TTC549 (cell line): ENCODE data around the gene TCTN3.
"Not testable (repeated sequence)": the region's sequence is repeated elsewhere in the genome, so short reads cannot be mapped to it uniquely, and the experiment has no call there.

ENCODE experiments used
- FAIRE-seq: peaks from 2 replicates; lab custom pipeline; 2012; peaks lifted over from hg19 to GRCh38; lab: Jason Lieb, UNC

The TCTN3 gene

DNA sequence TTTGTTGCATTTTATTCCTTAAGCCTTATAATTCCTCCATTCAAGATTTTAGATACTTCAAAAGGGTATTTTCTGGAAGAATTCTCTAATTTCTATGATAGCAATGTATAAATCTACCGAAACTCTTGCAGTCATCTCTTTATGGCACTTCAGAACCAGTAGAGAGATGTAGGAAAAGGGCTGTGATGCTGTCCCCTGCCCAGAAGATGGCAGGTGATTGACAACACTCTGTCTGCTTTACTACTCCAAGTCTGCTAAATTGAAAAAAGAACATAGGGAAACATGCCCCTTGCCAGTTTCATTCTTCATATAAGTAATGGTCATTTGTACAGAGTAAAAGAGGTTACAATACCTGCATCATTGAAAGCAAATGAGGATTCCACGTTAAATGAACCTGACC lies 5.1 kb downstream of the TCTN3 start:
- FAIRE-seq: no peak

DNA sequence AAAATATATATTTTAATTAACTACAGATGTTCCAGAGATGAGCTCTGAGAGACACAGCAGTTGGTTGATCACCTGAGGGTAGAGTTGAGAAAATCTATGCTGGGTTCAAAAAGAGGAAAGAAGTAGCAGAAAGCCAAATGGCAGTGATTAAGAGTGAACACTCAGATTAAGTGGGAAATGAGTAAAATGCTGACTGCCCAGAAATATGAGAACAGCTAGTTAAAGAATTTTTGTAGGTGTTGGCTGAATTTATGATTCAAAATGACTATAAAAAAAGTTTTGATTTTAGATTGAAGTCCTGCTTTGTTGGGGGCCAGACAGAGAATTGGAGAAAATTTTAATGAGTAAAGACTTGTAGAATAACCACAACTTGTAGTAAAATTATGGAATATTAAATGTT lies 9.8 kb downstream of the TCTN3 start:
- FAIRE-seq: no peak

DNA sequence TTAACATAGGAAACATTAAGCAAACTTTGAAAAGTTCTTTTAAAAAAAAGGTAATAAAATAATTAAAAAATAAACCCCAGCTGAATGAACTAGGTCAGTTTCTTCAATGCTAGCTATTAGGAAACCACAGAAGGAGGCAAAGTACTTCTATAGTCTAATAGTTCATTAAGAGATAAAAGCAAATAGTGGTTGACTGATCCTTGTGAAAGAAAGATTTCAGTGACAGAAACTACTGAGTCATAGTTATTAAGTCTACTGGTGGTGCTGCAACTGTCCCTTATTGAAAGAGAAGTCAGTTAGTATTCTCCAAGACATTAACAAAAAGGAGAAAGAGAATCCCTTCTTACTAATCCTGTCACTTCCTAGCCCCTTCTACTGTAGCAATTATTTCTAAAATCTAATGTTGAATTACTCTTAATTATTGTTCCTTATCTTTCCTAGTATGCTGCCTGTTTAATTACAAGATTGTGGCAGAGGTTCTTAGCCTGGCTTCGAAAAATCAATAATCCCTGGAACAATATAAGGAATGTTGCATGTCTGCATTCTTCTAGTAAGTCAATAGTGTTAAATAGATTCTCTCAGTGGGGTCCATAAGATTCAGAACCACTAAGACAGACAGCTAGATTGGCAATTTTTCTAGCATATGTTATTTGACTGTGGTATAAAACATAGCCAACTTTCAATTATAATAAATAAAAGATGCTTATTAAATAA lies 18.2 kb downstream of the TCTN3 start:
- no peak for FAIRE-seq

DNA sequence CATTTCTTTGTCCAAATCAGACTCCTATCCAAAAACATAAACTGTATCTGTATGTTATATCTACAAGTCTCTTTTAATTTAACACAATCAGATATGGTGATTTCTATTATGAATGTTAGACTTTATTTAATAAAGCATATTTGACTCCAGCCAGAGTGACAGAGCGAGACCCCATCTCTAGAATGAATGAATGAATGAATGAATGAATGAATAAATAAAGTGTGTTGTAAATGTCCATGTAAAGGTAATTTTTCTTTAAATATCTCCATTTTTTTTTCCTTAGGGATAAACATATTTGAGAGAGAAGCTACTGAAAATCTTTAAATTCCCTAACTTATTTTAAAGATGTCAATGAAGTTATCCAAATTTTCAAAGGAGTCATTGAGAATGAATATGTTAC lies 19.1 kb downstream of the TCTN3 start:
- FAIRE-seq: no peak

DNA sequence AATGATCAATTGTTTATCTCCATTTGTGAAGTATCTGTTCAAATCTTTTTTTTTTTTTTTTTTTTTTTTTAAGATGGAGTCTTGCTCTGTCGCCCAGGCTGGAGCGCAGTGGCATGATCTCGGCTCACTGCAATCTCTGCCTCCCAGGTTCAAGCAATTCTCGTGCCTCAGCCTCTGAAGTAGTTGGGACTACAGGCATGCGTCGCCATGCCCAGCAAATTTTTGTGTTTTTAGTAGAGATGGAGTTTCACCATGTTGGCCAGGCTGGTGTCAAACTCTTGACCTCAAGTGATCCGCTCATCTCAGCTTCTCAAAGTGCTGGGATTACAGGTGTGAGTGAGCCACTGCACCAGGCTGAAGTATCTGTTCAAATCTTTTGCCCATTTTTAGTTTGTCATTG lies 21.1 kb downstream of the TCTN3 start:
- FAIRE-seq: not testable (repeated sequence)

DNA sequence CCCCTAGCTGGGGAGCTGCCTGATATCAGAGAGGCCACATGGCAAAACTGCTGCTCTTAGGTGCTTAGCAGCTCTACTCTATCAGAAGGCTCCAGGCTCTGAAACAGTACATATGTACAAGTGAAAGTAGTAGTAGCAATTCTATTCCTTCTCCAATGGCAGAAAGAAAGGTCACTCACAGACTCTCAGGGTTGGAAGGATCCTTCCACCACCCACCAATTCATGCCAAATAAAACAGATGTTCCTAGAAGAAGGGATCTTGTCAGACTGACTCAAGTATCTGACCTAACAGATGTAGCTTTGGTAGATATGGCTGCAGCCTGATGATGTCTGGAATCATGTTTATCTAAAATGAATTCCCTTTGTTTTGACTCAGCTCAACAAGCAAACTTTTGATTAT lies 29.2 kb downstream of the TCTN3 start:
- FAIRE-seq: no peak

DNA sequence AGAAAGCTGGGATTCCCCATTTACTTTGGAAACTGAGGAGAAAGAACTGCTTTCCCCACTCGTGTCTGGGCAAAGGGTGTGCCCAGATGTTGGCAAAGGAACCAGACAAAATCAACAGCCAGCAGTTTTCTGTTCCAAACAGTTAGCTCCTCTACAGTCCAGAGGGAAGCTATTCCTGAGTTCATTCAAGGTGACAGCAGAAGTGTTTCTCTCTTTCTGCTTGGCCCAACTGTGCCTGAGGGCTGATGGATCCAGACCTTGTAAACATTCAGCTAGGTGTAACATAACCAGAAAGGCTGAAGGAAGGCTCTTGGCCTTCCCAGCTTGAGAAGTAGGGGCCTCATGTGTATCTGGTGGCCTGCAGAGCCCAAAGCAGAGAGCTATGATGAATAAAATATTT lies 30.2 kb downstream of the TCTN3 start:
- FAIRE-seq: no peak

DNA sequence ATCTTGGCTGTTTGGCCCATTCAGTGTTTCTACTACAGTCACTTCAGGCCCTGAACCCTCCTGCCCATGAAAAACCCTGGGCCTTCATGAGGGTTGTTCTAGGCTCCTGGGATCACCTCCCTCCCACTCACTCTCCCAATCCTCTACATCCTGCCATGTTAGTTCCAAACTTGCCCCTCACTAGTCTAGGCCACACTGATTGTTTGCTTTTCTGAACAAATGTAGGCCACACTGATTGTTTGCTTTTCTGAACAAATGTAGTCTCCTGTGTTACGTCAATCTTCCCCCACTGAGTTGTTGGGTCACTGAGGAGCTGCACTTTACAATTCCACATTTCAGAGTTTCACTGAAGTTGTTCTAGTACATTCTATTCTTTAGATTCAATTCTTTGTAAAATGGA lies 31.9 kb downstream of the TCTN3 start:
- no peak for FAIRE-seq

DNA sequence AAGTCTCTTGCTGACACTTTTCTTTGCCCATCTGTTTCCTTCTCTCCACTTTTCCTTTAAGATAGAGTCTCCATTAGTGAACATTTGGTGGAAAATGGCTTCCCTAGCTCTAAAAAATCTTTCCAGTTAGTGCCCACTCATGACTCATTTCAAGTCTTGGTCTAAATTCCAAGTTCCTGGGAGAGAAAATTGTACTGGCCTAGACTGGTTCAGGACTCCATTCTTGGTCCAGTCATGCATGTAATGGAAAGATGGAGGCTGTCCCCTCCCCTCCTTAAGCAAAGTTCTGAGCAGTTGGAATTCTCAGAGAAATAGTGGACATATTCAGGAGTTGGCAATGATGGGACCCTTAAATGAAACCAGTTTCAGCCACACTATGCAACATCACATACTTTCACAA lies 33.4 kb downstream of the TCTN3 start:
- no peak for FAIRE-seq

DNA sequence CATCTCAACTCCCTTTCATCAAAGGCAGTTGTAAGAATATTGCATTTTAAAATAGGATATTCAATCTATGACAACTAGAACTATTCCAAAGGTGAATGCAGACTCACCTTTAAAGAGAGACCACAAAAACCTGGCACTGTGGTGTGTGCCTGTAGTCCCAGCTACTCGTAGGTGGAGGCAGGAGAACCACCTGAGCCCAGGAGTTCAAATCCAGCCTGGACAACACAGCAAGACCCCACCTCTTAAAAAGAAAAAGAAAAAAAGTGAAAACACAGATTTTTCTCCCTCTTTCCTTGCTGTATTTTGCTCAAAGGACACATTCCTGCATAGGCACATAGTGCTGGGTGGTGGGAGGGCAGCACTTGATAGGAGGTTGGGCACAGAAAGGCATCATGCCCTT lies 36.5 kb downstream of the TCTN3 start:
- FAIRE-seq: no peak

DNA sequence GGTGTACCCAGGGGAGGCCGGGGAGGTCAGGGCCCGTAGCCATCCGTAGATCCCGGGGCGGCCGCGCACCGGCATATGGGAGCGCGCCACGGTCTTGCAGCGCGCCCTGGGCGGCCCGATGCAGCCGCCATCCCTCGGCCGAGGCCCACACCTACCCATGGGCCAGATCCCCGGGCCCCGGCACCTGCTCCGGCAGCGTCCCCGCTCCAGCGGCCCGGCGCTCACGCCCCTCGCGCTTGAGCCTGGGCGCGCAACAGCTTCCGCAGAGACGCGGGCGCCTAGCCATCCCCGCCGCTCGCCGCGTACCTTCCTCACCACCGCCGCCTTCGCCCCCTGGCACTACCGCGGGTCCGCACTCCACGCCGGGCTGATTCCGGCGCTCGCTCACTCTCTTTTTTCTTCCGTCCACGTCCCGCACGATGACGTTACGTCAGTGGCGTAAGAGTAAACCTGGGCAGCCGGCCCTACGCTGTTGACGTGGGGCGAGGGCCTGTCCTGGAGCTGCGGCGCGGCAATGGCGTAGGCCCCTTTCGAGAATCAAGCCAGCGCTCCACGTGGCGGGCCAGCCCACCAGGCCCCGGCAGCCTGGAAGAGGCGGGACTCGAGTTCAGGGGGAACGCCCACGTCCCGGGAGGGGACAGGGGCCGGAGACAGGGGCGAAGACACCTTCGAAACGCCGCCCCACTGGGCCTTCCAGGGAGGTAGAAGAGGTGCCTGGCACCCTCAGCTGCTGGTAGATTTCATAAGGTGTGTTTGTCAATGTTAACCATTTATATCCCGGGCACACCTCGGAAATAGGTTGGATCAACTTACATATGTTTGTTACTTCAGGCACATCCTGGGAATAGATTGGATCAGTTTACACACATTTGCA lies 37.2 kb downstream of the TCTN3 start, which contains the start of gene ALDH18A1:
Gene ALDH18A1 (minus strand): TSS at position 421 of the 874 bp plus-strand sequence. CDS start 3,334 bp downstream, outside the sequence.
- FAIRE-seq: peak; percentile 45

DNA sequence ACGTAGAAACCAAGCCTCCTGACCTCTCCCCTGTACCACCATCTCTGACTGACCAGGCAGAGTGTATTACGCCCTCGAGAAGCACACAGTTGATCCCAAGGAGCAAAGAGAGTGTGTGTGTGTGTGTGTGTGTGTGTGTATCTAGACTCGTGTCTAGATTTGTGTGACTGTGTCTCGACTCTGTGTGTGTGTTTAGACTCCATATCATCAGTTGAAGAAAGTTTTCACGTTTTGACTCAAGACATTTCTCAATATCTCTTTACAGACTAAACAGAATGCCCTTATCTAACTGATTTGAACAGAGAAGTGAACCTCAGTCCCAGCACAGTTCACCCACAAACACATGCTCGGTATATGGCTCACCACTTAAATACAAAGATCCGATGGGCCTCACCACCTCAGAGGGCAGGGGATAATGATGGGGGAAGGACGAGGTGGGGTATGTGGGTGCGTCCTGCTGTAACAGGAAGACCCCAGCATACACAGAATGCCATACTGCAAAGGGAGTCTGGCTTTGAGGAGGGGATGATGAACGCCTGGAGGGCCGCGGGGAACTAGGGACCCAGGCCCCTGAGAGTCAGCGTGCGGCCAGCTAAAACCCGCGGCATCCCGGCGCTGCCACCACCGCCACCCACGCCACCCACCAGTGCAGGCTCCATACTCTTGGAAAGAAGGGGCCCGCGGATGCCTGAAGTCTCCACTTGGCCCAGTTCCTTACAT lies 38.0 kb downstream of the TCTN3 start:
- FAIRE-seq: no peak

DNA sequence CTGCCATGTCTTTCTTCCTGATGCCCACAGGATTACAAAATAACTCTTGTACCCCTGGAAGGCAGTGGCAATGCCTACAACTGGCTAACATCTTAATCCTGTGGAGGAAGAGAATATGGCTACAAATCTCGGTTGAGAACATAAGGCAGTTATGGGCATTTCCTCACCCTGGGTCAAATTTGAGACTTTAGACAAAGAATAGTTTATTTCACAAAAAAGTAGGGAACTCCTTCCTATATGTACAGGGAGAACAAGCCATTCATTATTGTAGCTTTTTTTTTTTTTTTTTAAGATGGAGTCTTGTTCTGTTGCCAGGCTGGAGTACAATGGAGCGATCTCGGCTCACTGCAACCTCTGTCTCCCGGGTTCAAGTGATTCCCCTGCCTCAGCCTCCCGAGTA lies 39.8 kb downstream of the TCTN3 start:
- no peak for FAIRE-seq

DNA sequence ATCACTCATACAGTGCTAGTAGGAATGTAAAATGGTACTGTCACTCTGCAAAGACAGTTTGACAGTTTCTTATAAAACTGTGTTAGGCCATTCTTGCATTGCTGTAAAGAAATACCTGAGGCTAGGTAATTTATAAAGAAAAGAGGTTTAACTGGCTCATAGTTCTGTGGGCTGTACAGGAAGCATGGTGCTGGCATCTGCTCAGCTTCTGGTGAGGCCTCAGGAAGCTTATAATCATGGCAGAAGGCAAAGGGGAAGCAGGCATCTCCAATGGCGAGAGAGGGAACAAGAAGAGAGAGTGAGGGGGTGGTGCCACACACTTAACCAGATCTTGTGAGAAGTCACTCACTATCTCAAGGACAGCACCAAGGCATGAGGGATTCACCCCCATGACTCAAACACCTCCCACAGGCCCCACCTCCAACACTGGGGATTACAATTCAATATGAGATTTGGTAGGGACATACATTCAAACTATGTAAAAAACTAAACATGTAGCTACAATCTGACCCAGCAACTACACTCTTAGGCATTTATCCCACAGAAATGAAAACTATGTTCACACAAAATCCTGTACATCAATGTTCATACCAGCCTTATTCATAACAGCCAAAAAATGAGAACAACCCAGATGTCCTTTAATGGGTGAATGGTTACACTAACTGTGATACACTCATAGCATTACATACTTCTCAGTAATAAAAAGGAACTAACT lies 42.2 kb downstream of the TCTN3 start:
- no peak for FAIRE-seq

DNA sequence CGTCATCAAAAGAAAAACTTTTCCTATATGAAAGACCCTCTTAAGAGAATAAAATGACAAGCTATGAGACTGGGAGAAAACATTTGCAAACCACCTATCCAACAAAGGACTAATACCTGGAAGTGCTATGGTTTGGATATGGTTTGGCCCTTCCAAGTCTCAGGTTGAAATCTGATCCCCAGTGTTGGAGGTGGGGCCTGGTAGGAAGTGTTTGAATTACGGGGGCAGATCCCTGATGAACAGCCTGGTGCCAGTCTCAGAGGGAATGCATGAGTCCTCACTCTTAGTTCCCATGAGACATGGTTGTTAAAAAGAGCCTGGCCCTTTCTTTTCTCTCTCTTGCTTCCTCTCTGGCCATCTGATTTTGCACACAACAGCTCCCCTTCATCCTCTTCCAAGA lies 43.5 kb downstream of the TCTN3 start:
- no peak for FAIRE-seq

DNA sequence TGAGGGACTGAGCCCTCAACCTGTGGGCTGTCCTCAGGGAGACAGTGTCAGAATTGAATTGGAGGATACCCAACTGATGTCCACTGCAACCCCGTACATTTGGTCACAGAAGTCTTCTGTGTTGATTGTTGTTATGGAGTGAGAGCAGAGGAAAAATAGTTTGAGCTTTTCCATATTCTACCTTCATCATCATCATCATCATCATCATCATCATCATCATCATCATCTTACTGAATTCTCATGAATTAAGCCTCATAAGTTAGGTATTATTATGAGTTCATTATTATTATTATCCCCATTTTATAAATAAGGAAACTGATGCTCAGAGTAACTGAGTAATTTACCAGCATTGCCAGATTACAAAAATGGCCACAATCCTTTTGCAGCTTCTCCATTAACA lies 45.6 kb downstream of the TCTN3 start:
- FAIRE-seq: no peak

DNA sequence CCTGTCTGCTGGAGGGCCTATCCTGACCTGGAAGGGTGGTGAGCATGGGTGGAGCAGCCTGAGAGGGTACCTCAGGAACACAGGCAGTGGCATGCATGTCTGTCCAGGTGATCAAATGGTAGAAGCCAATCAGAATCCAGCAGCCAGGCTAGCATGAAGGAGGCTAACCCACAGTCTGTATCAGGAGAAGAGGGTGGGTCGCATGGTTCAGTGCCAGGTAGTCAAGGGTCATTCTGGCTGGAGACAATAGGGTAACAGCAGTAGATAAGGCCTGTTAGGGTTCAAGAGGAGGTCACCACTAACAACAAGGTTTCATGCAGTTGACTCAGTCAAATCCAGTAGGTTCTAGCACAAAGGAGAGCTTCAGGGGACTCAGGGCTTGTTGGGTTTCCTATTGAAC lies 47.6 kb downstream of the TCTN3 start:
- FAIRE-seq: no peak

DNA sequence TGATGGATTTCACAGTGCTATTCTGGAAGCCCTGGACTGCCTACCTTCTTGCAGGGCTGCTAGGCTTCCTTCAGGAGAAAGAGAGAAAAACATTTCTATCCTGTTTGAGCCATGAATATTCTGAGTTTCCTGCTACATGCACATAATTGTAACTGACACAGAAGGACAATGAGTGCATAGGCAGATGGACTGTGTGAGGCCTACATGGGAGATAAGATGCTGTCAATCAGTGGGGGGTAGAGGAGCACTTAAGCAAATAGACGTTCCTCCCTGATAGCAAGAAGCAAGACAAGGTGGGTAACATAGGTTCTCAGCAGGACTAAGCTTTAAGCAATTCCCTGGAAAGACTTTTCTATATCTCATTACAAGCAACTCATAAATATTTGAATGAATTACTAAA lies 48.8 kb downstream of the TCTN3 start:
- FAIRE-seq: no peak

DNA sequence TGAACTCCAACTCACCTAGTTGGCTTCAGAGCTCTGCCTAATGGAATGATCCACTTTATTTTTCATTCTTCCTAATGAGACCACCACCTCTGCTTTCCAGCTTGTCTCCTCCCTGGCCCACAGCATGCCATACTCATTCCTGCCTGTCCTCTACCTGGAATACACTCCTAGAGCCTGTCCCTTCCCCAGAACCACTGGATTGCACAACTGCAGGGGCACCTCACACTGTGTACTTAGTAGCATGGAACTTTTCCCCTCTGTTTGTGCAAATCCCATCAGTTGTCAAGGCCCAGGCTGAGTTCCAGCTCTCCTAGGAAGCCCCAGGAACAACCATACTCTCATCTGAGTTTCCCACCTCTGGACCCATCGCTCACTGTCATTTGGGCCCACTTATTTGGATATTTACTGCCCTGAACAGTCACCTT lies 52.8 kb downstream of the TCTN3 start:
- no peak for FAIRE-seq

DNA sequence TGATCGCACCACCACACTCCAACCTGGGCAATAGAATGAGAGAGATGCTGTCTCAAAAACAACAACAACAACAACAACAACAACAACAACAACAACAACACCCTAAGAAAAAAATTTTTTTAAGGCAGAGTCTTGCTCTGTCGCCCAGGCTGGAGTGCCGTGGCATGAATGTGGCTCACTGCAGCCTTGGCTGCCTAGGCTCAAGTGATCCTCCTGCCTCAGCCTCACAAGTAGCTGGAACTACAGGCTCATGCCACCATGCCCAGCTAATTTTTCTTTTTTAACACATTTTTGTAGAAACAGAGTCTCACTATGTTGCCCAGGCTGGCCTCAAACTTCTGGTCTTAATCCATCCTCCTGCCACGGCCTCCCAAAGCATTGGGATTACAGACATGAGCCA lies 55.8 kb downstream of the TCTN3 start:
- no peak for FAIRE-seq

DNA sequence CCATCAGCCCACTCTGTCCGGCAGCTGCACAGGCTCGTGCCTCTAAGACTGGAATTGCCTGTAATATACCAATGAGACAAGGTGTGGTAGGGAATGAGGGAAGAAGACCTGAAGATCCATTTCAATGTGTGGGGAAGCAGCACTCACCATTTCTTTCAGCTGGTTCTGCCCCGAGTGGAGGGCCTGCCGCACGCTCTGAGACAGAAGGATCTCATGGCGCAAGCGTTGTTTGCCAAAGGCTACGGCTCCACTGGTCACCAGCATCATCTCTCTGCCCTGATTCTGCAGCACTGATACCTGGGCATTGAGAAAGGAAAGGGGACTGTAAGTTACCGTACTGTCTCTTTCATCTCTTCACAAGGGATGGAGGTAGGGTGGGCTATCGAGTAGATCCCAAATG lies 56.6 kb downstream of the TCTN3 start:
- no peak for FAIRE-seq

DNA sequence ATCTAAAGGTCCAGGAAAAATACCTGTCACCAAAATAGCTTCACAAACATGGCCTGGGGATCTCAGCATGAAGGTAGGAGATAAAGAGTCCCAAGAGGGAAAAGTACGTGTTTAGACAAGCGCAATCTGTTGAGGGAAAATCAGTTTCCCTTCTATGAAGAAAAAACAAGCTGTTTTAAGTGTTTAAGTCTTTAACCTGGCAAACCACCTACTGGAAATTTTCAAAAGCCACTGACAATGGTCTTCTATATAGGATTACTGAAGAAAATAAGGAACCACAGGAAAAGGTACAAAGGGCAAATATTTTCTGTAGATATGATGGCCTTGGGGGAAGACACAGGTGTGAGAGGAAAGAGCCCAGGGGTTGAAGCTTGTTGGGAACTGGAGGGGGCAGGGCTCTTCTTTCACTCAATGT lies 58.4 kb downstream of the TCTN3 start:
- FAIRE-seq: no peak
